Measurements from ENCODE around the gene MYLK. TPM values are rescaled to one million over a fixed set of nuclear protein-coding genes. Genes with fewer than 3 reads are reported as not detected.

MYLK gene
- total and polyA plus RNA-seq, 9 of the 15 experiments (the other 6 are each of a cell fraction or from before 2014, with no cell fraction given): 0.11 to 0.53 (median 0.18) TPM; not detected in 2

DNA sequence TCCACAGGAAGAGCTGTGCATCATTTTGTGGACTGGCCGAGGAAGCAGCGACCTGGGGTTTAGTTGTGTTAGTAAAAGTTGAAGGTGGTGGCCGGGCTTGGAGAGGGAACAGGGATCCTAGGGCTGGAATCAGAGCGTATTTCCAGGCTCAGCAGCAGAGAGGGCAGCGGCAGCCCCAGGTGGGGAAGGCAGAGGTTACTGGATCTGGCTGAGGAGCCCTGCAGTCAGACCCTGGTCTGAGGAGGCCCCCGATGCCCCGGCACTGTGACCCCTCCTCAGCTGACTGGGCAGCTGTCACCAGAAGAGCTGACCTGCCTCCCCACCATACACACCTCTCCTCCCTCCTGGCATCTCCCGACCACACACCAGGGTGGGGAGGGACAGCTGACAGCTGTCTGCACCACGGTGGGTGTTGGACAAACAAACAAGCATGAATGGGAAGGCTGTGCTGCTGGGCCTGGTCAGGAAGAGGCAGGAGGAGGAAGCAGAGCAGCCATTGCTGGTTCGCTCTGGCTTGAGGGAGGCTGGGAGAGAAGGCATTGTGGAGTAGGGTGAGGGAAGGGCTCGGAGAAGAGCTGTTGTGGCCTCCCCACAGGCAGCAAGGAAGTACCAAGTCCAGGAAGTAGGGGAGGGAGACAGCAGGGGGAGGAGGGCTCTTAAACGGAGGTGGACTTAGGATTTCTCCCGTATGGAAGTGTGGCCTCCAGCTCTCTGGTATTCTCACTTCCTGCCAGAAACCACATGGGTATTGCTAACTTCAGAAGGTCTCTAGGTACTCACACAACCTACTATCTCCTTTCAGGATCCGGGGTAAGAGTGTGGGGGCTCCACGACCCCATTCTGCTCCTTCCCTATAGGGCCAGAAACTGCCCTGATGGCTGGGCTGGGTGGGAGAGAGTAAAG, 249.7 kb downstream of the MYLK start (continued):
- TF ChIP-seq, protein P1, sequence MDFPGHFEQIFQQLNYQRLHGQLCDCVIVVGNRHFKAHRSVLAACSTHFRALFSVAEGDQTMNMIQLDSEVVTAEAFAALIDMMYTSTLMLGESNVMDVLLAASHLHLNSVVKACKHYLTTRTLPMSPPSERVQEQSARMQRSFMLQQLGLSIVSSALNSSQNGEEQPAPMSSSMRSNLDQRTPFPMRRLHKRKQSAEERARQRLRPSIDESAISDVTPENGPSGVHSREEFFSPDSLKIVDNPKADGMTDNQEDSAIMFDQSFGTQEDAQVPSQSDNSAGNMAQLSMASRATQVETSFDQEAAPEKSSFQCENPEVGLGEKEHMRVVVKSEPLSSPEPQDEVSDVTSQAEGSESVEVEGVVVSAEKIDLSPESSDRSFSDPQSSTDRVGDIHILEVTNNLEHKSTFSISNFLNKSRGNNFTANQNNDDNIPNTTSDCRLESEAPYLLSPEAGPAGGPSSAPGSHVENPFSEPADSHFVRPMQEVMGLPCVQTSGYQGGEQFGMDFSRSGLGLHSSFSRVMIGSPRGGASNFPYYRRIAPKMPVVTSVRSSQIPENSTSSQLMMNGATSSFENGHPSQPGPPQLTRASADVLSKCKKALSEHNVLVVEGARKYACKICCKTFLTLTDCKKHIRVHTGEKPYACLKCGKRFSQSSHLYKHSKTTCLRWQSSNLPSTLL (IDR thresholded peaks at IDR 0.05): no peak

DNA sequence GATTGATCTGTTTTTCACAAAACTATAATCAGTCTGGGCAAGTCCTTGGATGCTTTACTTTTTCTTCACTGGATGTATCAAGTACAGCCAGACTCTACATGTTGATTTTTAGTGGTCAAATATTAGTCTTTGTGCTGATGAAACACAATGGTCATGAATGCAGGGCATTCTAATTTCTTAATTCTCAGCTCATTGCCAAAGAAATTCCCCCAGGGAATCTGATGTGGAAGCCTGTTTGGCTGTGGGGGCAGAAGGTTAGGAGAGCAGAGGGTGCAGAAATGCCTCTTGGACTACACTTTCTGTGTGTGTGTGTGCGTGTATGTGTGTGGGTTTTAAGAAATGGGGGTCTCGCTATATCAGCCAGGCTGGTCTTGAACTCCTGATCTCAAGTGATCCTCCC, 250.6 kb downstream of the MYLK start:
- ChIA-PET POLR2A (interaction anchor here (0.8 kb wide), 1 partner anchor 9 kb away, joined by 3 read pairs; no protein-coding TSS in a partner anchor), CTCF (ENCODE audit: low intra/inter-chr PET ratio) (no interaction called here)
- in situ Hi-C loops (cut with MboI) (no loop called here), intact Hi-C loops (cut with micrococcal nuclease) (no loop called here)
- H3K4me1 ChIP-seq (replicated peaks in 1 of 2; ENCODE audit: control insufficient read depth in 2 of 2, insufficient read depth in 2 of 2, low read length in 2 of 2): peaks cover 8% of the 10 kb centered on the region in 2 experiments; a peak in 4 of 5 replicates
- TF ChIP-seq ARHGAP35 (IDR thresholded peaks at IDR 0.05; ENCODE audit: partially characterized antibody): no peak
- no peak for TF ChIP-seq ZZZ3 (IDR thresholded peaks at IDR 0.05)
- no peak for TF ChIP-seq PYGO2 (tag; IDR thresholded peaks at IDR 0.05)
- TF ChIP-seq ASH1L (IDR thresholded peaks at IDR 0.05; ENCODE audit: borderline replicate concordance, low read depth, partially characterized antibody): no peak
- TF ChIP-seq C11orf30 (IDR thresholded peaks at IDR 0.05; ENCODE audit: low read depth): no peak
- TF ChIP-seq, protein P2, sequence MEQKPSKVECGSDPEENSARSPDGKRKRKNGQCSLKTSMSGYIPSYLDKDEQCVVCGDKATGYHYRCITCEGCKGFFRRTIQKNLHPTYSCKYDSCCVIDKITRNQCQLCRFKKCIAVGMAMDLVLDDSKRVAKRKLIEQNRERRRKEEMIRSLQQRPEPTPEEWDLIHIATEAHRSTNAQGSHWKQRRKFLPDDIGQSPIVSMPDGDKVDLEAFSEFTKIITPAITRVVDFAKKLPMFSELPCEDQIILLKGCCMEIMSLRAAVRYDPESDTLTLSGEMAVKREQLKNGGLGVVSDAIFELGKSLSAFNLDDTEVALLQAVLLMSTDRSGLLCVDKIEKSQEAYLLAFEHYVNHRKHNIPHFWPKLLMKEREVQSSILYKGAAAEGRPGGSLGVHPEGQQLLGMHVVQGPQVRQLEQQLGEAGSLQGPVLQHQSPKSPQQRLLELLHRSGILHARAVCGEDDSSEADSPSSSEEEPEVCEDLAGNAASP (IDR thresholded peaks at IDR 0.05): no peak
- no peak for TF ChIP-seq CHCHD3 (CRISPR knock-in tag; IDR thresholded peaks at IDR 0.05)
- no peak for TF ChIP-seq SRSF7 (optimal IDR thresholded peaks at IDR 0.05; ENCODE audit: low read depth, low read length)
- no peak for TF ChIP-seq CBX8 (IDR thresholded peaks at IDR 0.05; ENCODE audit: borderline replicate concordance, extremely low read depth, low read depth, low read length, poor library complexity, severe bottlenecking)
- no peaks in the 10 kb centered on the region for H3K79me2 ChIP-seq (ENCODE audit: control insufficient read depth, insufficient read depth, low read length)
- no TSS peak for BruUV-seq (replicated peaks)
- FAIRE-seq (no peak), DNase-seq (ENCODE audit: extremely low read depth in 1 of 4, low spot score in 3 of 4) (no peak), ATAC-seq (no peak)
- peaks cover 2 to 21% of the 10 kb centered on the region in 2 experiments; a peak in 3 of 5 replicates for H3K27me3 ChIP-seq (ENCODE audit: control insufficient read depth in 2 of 2, insufficient read depth in 2 of 2, low read length in 2 of 2)
- H3K9ac ChIP-seq (ENCODE audit: insufficient read depth in 1 of 2, low read depth in 2 of 2, low read length in 2 of 2): no peak overlapping the region
- H3K4me2 ChIP-seq (ENCODE audit: insufficient read depth, low read length): no peak overlapping the region
- H3K36me3 ChIP-seq (ENCODE audit: control insufficient read depth, insufficient read depth, low read length): no peaks in the 10 kb centered on the region
- no peaks in the 10 kb centered on the region for H4K20me1 ChIP-seq (replicated peaks; ENCODE audit: control insufficient read depth, insufficient read depth, low read length)
- no peak overlapping the region for H3K4me3 ChIP-seq
- H3K9me3 ChIP-seq (replicated peaks; ENCODE audit: control insufficient read depth, insufficient read depth, low read depth, low read length): no peaks in the 10 kb centered on the region
- no peak overlapping the region for H2AFZ ChIP-seq (ENCODE audit: low read depth, low read length)
- 40% methylated on average over 1 of the region's 2 CpGs for WGBS (ENCODE audit: insufficient coverage, low coverage, missing lambda C conversion rate)
- no peak overlapping the region for H3K27ac ChIP-seq (ENCODE audit: extremely low read depth, low read depth, low read length)
- H3K9me1 ChIP-seq (ENCODE audit: control insufficient read depth, insufficient read depth, low read length): no peaks in the 10 kb centered on the region

Data from K562 (cell line).